KOPT-K1 (cell line): Measurements from ENCODE around the gene NHERF1.

ENCODE experiments used
- H3K27ac ChIP-seq: fragments of 200-600 bp; sonication (generic); 2 replicates; pipeline ENCODE4 v1.5.1; 2016; ENCODE audit warnings: antibody characterized with exemption, mild to moderate bottlenecking, low read depth, low read length; ENCODE audit not compliant: poor library complexity, severe bottlenecking
- H3K36me3 ChIP-seq: fragments of 200-600 bp; sonication (generic); 2 replicates; pipeline ENCODE4 v1.5.1; 2017; ENCODE audit warnings: antibody characterized with exemption, mild to moderate bottlenecking, low read length, moderate library complexity; ENCODE audit not compliant: insufficient read depth
- H3K9me3 ChIP-seq: fragments of 200-600 bp; sonication (generic); 2 replicates; pipeline ENCODE4 v1.5.1; 2017; ENCODE audit warnings: antibody characterized with exemption, low read length, mild to moderate bottlenecking; ENCODE audit not compliant: insufficient read depth, poor library complexity, severe bottlenecking

NHERF1 gene

GRCh38 chr17:74748529-74749278, at the start of gene NHERF1:
Gene NHERF1, plus strand, starts transcription at chr17:74748628. Its CDS starts 219 bp downstream, at chr17:74748847.
- Histone ChIP-seq H3K36me3 (peaks cover 43% of the 10 kb centered on the region), H3K9me3 (no peaks in the 10 kb centered on the region), H3K27ac (peak within 1 kb of the TSS; percentile 92)

- no peaks in the 10 kb centered on the region for H3K36me3 ChIP-seq
- no peak overlapping the region for H3K27ac ChIP-seq
- no peaks in the 10 kb centered on the region for H3K9me3 ChIP-seq
These were observed 49.2 kb upstream of the NHERF1 start for GRCh38 chr17:74699236-74699635.

GRCh38 chr17:74702116-74702871, 46.1 kb upstream of the NHERF1 start:
- Histone ChIP-seq H3K27ac (no peak overlapping the region), H3K9me3 (no peaks in the 10 kb centered on the region), H3K36me3 (no peaks in the 10 kb centered on the region)

GRCh38 chr17:74703311-74703710, 45.1 kb upstream of the NHERF1 start:
- no peak overlapping the region for H3K27ac ChIP-seq
- no peaks in the 10 kb centered on the region for H3K9me3 ChIP-seq
- no peaks in the 10 kb centered on the region for H3K36me3 ChIP-seq

- Histone ChIP-seq H3K36me3 (no peaks in the 10 kb centered on the region), H3K27ac (no peak overlapping the region), H3K9me3 (no peaks in the 10 kb centered on the region)
These were observed 43.9 kb upstream of the NHERF1 start for GRCh38 chr17:74704544-74704943.

- Histone ChIP-seq H3K36me3 (no peaks in the 10 kb centered on the region), H3K9me3 (no peaks in the 10 kb centered on the region), H3K27ac (no peak overlapping the region)
These were observed 37.2 kb upstream of the NHERF1 start for GRCh38 chr17:74711058-74711824.

GRCh38 chr17:74712301-74712700, 36.1 kb upstream of the NHERF1 start:
- no peaks in the 10 kb centered on the region for H3K9me3 ChIP-seq
- no peak overlapping the region for H3K27ac ChIP-seq
- no peaks in the 10 kb centered on the region for H3K36me3 ChIP-seq

GRCh38 chr17:74712756-74713155, 35.7 kb upstream of the NHERF1 start, which contains the start of gene CD300LF:
Gene CD300LF, minus strand, starts transcription at chr17:74712923. Its CDS starts 57 bp downstream, at chr17:74712866.
- Histone ChIP-seq H3K9me3 (no peaks in the 10 kb centered on the region), H3K27ac (no peak within 1 kb of the TSS), H3K36me3 (no peaks in the 10 kb centered on the region)

GRCh38 chr17:74713171-74713755, 35.2 kb upstream of the NHERF1 start:
- Histone ChIP-seq H3K9me3 (no peaks in the 10 kb centered on the region), H3K27ac (no peak overlapping the region), H3K36me3 (no peaks in the 10 kb centered on the region)

- Histone ChIP-seq H3K36me3 (no peaks in the 10 kb centered on the region), H3K9me3 (no peaks in the 10 kb centered on the region), H3K27ac (no peak overlapping the region)
These were observed 33.3 kb upstream of the NHERF1 start for GRCh38 chr17:74715144-74715543.

- H3K36me3 ChIP-seq, result no peaks in the 10 kb centered on the region
These were observed 27.9 kb upstream of the NHERF1 start for GRCh38 chr17:74720506-74720905.

GRCh38 chr17:74722782-74723181, 25.6 kb upstream of the NHERF1 start:
- Histone ChIP-seq H3K36me3 (no peaks in the 10 kb centered on the region), H3K27ac (no peak overlapping the region), H3K9me3 (no peaks in the 10 kb centered on the region)

More at GRCh38 chr17:74720506-74720905, 27.9 kb upstream of the NHERF1 start:
- H3K9me3 ChIP-seq, result no peaks in the 10 kb centered on the region
- no peak overlapping the region for H3K27ac ChIP-seq

- no peaks in the 10 kb centered on the region for H3K36me3 ChIP-seq
- no peaks in the 10 kb centered on the region for H3K9me3 ChIP-seq
- no peak overlapping the region for H3K27ac ChIP-seq
These were observed 24.5 kb upstream of the NHERF1 start for GRCh38 chr17:74723891-74724290.

- no peaks in the 10 kb centered on the region for H3K9me3 ChIP-seq
- no peak overlapping the region for H3K27ac ChIP-seq
- no peaks in the 10 kb centered on the region for H3K36me3 ChIP-seq
These were observed 23.3 kb upstream of the NHERF1 start for GRCh38 chr17:74725111-74725510.
